CD4-positive, alpha-beta T cell treated with Interleukin-15 for 4 hours (primary cell): ENCODE data around the gene RBM24.

ENCODE experiments used
- DNase-seq: peaks from one replicate; pipeline ENCODE4 v3.0.0-alpha.2; 2020; ENCODE audit warnings: low spot score

Gene RBM24

DNA sequence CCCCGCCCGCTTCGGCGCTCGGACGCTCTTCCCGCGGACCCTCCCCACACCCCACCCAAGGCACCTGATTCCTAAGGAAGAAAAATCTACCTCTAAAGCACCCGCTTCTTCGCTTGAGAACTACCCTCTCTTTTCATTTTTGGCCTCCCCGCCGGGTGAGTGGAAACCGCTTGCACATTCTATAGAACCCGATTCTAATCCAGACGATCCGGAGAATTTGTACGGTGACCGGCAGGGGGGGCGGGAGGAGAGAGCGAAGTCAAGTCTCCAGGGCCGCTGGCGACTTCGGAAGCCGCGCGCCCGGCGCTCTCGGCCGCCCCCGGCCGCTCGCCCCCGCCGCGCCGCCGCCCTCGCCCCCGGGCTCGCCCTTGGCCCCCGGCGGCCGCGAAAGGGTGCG is at the start of gene RBM24:
Gene RBM24, plus strand, starts transcription at position 262 of the 397 bp plus-strand sequence. CDS start 221 bp downstream, outside the sequence.
- DNase-seq: no peak

DNA sequence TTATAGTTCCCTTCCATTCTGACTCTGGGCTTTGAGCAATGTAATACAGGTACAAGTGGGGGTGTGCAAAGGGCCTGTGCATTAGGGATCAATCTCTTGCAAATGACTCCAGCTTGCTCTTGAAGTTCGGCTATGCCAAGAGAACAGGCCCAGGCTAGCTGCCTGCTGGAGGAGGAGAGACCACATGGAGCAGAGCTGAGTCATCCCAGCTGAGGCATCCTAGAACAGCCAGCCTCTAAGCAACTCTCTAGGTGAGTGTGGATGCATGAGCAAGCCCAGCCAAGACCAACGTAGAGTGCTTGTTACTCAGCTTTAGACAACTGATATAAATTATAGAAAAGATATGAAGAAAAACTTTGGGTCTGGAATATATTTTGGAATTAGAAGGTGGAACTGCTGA is 47.6 kb upstream of the RBM24 start:
- DNase-seq: no peak

GRCh38 chr6:17237246-17237645 is 43.9 kb upstream of the RBM24 start:
- DNase-seq: no peak

- no peak for DNase-seq
These were observed 41.9 kb upstream of the RBM24 start for GRCh38 chr6:17239260-17239659.

GRCh38 chr6:17240803-17241500 is 40.2 kb upstream of the RBM24 start:
- no peak for DNase-seq

GRCh38 chr6:17242087-17242486 is 39.1 kb upstream of the RBM24 start:
- no peak for DNase-seq

DNA sequence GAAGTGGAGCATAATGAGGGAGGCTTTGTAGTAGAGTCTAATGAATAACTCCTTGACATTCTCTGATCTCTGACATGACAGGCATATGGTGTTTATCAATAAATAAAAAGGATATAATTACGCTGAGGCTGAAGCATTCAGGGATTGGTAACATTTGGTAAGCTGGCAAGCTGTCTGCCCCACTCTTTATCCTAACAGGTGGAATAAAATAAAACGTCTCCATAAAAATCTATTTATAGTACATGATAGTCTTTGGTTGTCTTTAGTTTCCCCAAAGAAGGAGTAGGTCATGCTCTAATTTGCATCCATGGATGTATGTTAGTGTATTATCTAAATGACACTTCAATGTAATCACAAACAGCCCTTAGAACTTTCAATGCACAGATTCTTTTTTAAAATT is 30.9 kb upstream of the RBM24 start:
- DNase-seq: no peak

DNA sequence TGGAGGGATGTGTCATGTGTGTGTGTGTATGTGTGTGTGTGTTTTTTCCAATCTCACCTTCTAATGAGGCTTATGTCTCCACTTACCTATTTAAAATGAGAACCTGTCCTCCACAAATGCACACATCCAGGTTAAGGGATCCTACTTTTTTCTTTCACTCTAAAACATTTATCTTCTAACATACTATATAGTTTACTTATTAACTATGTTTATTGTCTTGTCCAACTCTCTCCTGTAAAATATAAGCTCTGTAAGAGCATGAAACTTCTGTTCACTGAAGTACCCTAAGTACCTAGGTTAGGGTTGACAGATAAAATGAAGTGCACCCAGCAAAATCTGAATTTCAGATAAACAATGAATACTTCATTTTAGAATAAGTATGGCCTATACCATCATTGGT is 29.2 kb upstream of the RBM24 start:
- no peak for DNase-seq

DNA sequence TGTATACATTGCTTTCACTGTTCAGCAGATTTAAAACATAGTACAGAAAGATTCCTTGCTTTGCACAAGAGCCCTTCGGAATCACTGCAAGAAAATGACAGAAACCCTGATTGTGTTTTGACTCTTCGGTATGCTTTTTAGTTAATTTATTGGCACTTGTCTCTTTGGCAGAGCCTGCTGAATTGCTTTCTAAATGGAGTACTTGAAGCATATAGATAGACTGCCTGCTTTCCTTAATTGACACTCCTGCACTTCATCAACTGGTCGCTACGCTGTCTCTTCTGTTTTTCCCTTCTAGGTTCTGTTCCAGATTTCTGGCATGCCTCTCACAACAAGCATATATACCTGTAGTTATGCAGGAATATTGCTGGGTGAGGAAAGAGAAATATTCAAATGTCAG is 22.4 kb upstream of the RBM24 start:
- no peak for DNase-seq

GRCh38 chr6:17265570-17265969 is 15.6 kb upstream of the RBM24 start:
- no peak for DNase-seq

GRCh38 chr6:17267566-17267965 is 13.6 kb upstream of the RBM24 start:
- DNase-seq: no peak

DNA sequence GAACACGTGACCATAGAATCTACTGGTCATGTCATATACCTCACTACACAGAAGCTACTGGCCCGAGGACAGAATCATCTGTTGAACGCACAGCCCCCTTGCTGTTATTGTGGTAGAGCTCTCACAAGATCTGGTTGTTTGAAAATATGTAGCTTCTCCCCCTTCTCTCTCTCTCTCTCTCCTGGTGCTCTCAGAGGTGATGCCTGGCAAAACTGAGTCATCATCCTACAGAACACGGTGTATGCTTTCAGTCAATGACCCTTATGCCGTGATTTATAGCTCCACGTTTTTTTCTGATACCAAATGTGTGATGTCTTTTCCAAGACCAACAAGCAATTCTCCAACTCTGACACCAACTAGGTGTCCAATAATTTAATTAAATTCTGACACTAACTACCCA is 13.0 kb upstream of the RBM24 start:
- no peak for DNase-seq

DNA sequence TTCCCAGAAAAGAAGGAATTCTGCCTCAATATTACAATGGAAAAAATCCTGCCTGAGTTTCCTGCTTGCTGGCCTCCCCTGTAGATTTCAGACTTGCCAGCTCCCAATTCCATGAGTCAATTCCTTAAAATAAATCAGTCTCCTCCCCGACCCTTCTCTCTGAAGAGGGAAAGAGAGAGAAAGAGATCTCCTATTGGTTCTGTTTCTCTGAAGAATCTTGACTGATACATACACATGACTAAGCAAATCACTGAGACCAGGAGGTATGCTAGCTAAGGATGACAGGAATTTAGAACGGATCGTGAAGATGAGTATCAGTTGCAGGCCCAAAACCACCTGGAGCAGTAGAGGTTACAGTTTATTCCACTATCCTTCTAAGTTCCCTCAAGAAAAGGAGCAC is 11.3 kb upstream of the RBM24 start:
- no peak for DNase-seq

- DNase-seq: no peak
These were observed 9.5 kb upstream of the RBM24 start for GRCh38 chr6:17271628-17272027.

DNA sequence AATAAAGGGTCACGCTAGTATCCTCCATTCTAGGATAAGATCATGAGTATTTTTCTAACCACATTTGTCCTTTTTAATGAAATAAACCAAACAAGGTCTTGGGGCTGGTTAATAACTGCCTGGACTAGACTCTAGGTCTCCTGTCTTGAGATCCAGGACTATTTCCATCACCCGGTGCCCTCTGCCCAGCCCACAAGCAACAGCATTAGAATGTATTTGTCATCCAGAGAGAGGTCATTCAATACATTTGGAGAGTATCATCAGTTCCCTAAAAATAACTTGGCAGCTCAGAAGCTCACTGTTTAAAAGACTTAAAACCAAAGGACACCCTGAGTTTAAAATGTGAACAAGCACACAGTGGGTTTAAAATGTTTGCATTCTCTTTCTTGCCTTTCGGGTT is 4.4 kb upstream of the RBM24 start:
- DNase-seq: no peak

DNA sequence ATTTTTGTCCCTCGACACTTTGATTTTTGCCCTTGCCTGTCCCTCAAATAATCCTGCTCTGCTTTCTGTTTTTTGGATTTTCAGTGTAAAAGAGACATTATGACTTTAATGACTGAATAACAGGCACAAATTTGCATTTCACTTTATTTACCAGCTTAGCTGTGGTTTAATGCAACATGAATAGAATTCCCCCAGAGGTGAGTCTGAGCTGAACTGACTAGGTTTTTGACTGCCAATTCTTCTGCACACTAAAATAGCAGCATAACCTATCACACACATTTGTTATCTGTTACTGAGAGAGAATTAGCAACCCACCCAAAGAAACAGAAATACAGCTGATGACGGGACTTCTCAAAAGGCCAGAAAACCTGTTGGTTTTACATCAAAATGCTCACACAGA is 3.9 kb upstream of the RBM24 start:
- DNase-seq: no peak

DNA sequence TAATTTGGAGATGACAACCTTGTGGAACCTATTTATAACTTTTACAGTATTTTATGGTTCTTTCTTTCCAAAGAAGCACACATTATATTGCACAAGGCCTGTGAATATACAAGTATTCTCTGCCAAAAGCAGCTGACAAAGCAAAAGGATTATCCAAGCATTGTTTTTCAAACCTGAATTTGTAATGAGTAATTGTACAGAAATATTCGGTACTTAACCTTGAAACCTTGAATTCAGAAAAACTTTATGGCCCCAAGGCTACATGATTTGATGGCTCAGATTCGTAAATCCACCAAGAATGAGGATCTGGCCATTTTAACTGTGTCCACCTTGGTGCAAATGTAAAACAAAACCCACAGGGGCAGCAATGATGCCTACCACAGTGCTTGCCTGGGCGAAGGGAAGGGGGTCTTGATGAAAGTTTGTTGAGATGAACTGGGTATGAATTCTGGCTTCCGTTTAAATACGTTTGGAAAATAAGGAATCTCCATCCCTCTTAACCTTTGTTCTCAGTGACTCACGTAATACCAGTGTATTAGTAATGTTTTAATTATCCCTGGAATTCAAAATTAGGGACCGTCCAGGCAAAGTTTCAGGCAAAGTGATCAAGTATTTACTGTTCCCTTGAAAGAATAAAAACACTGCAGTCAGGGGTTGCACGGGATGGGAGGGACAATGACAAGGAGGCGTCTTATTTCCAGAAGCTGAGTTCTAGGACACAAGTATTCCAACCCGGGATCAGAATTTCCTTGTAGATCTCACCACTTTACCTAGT is 2.7 kb upstream of the RBM24 start:
- no peak for DNase-seq

DNA sequence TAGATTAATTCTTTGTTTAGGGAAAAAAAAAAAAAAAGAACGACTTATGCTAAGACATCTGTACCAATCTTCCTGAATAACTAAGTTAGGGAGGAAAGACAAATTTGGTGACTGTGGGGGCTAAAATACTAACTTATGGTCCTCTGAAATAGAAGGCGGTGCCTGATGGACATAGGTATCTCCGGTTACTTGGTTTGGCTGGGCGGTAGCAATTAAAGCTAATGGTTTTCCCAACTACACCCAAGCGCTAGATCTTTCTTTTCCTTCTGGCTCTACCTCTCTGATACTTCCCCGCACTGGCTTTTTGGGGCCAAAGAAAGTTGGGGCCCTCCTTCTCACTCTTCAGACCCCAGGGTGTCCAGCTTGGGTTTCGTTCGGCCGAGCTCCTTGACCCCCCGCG is 1.0 kb upstream of the RBM24 start:
- DNase-seq: no peak

- no peak for DNase-seq
These were observed 540 bp upstream of the RBM24 start for GRCh38 chr6:17280552-17281090.

GRCh38 chr6:17281497-17282481 is 628 bp downstream of the RBM24 start:
- no peak for DNase-seq

GRCh38 chr6:17283074-17283473 is 1.9 kb downstream of the RBM24 start:
- no peak for DNase-seq

GRCh38 chr6:17289630-17290061 is 8.5 kb downstream of the RBM24 start:
- DNase-seq: no peak
